GM19467 (cell line): ENCODE measurements around the gene DLG2.
A peak's percentile ranks its signal among the peaks of the same experiment; 100 is the strongest.

ENCODE experiments used
- ATAC-seq: cut with Tn5 transposase; IDR thresholded peaks from one replicate; pipeline ENCODE4 v1.9.1; 2021; ENCODE audit warnings: mild to moderate bottlenecking, moderate library complexity; ENCODE audit not compliant: unreplicated experiment

Gene DLG2

GRCh38 chr11:84924154-84924692 lies 702.9 kb downstream of the DLG2 start:
- ATAC-seq: no peak

- no peak for ATAC-seq
Measured at GRCh38 chr11:84923489-84923888, 703.7 kb downstream of the DLG2 start.

- ATAC-seq: no peak
Measured at GRCh38 chr11:84922836-84923235, 704.3 kb downstream of the DLG2 start.

- no peak for ATAC-seq
Measured at GRCh38 chr11:84922212-84922805, 704.8 kb downstream of the DLG2 start.

- ATAC-seq: no peak
Measured at GRCh38 chr11:84914511-84914910, 712.6 kb downstream of the DLG2 start.

DNA sequence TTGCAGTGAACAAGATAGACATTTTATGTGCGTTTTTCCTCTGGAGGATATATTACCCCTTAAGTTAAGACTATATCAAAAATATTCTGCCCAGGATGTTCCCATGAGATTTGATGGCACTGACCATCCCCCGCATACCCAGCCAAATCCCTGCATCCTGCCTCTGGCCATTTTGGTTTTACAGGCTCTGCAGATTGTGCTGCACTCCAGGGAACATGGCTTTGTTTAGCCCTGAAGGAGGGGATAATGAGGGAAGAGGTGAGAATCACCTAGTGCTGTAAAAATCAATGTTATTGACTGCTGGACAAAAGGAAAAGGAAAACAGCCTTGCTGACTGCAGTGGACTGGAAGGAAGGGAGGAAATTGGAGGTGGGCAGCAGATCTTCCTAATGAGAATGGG lies 717.4 kb downstream of the DLG2 start:
- no peak for ATAC-seq

- no peak for ATAC-seq
Measured at GRCh38 chr11:84906995-84907394, 720.1 kb downstream of the DLG2 start.

GRCh38 chr11:84905411-84905810 lies 721.7 kb downstream of the DLG2 start:
- no peak for ATAC-seq

DNA sequence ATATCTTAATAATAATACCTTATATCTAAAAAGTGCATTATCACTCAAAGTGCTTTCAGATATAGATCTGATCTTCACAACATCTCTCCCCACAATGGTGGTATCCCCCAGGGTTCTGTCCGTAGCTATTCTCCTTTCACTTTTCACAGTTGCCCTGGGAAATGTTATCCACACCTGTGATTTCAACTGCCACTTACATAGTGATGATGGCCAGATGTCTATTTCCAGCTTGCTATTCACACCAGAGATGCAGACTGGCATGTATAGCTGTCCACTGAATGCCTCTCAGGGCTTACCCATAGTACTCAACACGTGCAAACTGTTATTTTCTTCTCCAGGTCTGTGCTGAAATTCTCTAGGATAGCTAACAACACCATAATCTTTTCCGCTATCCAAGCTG lies 724.7 kb downstream of the DLG2 start:
- ATAC-seq: no peak

DNA sequence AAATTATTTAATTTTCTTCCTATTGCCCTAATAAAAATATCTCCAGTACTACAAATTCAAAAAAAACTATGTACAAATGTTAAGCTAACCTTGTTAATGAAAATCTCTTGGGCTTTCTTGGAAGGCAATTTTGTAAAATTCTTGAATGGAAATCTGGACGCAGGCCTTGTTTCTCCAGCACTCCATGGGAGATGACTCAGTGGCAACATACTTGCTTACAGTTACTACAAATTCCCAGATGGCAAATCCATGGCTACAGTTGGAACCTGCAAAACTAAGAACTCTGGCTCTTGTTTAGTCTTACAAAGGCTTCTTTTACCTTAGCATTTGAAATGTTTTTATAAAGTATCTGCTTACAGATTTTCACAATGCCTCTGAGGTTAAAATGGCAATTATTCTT lies 725.2 kb downstream of the DLG2 start:
- ATAC-seq: no peak

DNA sequence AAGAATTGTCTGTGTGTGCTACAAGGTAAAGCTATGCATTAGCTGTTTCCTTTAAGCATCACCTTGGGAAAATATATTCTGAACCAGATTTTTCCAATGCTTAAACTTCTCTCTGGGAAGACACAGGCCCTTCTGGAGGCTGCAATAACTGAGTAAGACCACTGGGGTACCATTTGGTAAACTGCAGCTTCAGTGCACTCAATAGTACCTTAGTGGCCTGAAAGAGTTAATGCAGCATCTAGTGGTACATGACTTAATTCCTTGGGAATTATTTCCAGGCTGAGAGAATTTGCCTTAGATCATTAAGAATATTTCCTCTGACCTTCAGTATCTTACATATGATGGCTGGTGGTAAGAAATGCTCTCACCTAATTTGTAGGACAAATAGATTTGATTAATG lies 727.4 kb downstream of the DLG2 start:
- ATAC-seq: peak; percentile 61

GRCh38 chr11:84899134-84899533 lies 728.0 kb downstream of the DLG2 start:
- ATAC-seq: no peak

DNA sequence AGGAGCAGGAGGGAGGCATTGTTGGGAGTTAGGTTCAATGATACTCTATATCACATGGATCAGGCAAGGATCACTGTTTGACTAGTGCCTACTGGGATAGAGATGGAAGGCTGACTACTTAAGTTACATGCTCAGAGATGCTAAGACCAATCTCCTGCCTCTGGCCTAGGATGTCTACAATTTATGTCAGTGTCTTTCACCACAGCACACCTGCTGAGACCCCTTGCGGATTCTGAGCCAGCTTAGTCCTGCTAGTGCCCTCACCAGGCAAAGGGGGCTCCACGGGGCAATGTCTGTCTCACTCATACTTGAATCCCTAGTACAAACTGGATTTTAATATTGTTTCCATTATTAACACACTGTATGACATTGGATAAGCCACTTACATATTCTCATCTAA lies 732.5 kb downstream of the DLG2 start:
- ATAC-seq: no peak

DNA sequence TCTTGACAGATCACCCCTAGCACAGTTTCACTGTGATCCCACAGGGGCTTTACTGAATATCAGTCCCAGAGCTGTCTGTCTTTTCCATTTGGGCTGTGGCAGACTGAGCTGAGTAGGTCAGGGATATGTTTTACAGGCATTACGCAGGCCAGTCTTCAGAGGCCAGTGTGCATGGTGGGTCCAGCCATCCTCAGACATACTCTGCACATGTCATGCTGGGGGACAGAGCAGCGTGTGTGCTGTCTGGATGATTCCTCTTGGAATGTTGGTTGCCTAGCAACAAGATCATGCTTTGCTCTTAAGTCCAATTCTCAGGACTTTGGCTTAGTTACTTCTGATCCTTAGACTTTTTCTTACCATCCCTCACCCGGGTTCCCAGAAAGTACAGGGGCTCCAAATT lies 736.5 kb downstream of the DLG2 start:
- ATAC-seq: no peak

- ATAC-seq: no peak
Measured at GRCh38 chr11:84889556-84889955, 737.6 kb downstream of the DLG2 start.

DNA sequence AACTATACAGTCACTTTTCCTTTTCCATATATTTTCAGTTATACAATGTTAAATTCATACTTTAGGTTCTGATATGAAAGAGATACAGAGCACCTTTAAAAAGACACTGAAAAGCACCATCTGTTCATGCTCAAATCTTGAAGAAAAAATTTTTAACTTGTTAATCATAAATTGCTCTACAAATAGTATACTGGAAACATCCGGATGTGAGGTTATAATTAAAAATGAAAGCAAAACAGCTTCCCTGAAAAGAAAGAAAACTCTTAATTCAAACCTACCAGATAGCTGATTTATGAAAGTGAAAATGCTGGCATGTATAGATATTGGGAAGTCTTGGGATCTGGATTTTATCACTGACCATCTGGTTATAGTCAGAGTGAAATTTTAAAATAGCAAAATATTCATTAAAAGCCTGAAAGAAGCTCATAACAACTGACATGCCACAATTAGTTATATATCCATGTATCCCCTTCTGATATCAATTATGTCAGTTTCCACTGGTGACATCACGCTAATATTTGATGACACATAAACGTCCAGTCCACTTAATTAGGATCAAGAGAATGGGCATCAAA lies 740.0 kb downstream of the DLG2 start:
- ATAC-seq: no peak

DNA sequence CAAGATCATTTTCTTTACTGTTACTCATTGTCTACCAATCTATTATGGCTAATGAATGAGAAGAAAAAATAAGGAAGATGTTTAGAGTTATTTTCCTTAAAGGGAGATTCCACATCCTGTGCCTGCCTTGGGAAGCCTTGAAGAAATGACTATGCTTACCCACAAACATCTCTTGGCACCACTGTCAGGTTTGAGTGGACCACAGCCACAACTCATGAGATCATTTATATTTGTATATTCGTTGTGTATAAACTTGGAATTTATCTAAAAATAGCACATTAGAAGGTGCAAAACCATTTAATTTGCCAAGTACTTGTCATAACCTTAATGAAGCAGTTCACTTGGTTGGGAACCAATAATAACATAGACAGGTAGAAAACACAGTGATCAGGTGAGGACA lies 740.8 kb downstream of the DLG2 start:
- no peak for ATAC-seq

DNA sequence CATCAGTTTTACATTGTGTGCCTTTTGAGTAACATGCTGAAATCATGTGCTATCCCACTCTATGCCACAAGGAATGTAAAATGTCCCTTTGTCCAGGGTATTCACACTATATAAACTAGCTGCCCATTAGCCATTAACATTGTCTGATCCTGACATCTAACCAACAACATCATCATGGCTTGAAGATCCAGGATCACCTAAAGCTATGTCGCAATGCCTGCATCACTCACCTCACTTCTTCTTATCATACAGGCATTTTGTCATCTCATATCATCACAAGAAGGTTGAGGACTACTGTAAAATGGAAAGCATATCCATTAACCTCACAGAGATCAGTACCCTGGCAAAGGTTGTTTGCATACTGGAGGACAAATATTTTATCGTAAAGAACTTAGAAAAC lies 742.3 kb downstream of the DLG2 start:
- no peak for ATAC-seq

DNA sequence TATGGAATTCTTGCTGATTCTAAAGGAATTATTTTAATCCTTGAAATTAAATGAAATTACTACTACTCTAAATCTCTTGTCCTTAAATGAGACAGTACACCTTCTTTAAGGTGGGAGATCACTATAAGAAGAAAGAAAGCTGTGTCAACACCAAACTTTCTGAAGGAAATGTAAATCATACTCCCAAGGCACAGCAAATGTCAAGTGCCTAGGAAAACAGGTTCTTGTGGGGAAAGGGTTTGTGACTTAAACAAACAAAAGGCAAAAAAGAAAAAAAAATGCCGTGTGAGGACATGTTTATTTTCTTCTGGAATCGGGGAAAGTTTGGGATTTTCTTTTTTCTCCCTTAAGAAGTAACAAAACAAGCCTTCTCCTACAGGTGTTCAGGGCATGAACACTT lies 745.1 kb downstream of the DLG2 start:
- no peak for ATAC-seq

GRCh38 chr11:84871116-84871515 lies 756.0 kb downstream of the DLG2 start:
- ATAC-seq: no peak

DNA sequence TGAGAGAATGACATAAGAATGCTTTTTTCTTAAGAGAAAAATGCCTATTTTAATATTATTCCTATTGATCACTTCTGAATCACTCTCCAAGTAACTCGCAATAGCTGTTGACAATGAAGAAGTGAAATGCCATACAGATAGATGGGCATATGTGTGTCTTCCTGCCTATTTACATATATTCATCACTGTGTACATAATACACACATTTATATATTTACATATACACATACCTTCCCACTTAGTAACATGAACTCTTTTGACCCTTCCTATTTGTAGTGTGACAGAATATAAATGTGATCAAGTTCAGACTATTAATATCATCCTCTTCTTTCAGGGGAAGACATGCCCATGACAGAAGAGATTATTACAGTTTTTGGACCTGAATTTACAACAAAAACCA lies 756.7 kb downstream of the DLG2 start:
- ATAC-seq: no peak

GRCh38 chr11:84866922-84867321 lies 760.2 kb downstream of the DLG2 start:
- ATAC-seq: no peak
